ENCODE data around the gene MAMLD1.

The MAMLD1 gene

DNA sequence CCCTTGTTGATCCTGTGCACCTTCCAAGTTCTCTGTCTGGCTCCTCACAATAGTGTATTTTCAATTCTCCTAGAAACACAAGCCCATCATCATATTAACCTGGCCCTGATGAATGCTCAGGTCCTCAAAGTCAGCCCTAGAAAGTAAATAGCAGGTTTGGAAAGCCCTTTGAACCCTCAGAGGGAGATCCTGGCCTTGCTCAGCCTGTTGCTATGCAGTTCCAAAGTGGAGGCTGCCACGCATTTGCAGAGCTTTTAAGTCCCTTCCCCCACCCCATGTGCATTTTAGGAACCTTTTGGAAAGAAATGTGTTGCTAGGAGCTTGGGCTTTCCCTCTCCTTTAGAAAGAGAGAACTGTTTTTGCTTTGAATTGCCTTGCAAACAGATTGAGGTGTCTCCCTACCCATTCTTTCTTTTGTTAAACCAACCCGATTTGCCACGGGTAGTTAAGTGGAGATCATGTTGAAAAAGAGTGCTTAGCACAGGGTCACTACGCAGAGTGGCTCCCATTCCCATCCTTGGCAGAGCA lies 12.2 kb downstream of the MAMLD1 start:
- no peak overlapping the region for H2BK15ac ChIP-seq (ENCODE audit: low read depth, poor library complexity, severe bottlenecking)
- H3K27me3 ChIP-seq (ENCODE audit: control insufficient read depth in 1 of 2, insufficient read depth in 1 of 2, low read length in 2 of 2) = peaks cover 0 to 21% of the 10 kb centered on the region in 2 experiments
- H3K18ac ChIP-seq (ENCODE audit: low read depth in 1 of 2, low read length in 2 of 2) = no peak overlapping the region
- no peak overlapping the region for H3K4me3 ChIP-seq (ENCODE audit: insufficient read depth in 1 of 2, low read depth in 1 of 2, low read length in 2 of 2)
- H3K14ac ChIP-seq (ENCODE audit: low read length in 2 of 2) = no peak overlapping the region
- no peak overlapping the region for H2AK5ac ChIP-seq (ENCODE audit: low read length, severe bottlenecking)
- H2BK12ac ChIP-seq (ENCODE audit: low read length in 2 of 2) = no peak overlapping the region
- H3K27ac ChIP-seq (ENCODE audit: low read length, poor library complexity, severe bottlenecking) = no peak overlapping the region
- WGBS = 32% methylated on average over 2 of the region's 4 CpGs
- no peak for DNase-seq
- no peak overlapping the region for H3K4me2 ChIP-seq (ENCODE audit: low read length, poor library complexity, severe bottlenecking)
- no peak overlapping the region for H2BK5ac ChIP-seq (ENCODE audit: low read depth, low read length, poor library complexity, severe bottlenecking)
- H4K8ac ChIP-seq (ENCODE audit: low read length) = no peak overlapping the region
- no peaks in the 10 kb centered on the region for H3K9me3 ChIP-seq (ENCODE audit: control insufficient read depth, low read length)
- no peak overlapping the region for H3K23ac ChIP-seq (ENCODE audit: low read length in 2 of 2)
- H3K79me1 ChIP-seq (replicated peaks; ENCODE audit: low read length, poor library complexity, severe bottlenecking) = peaks cover 10% of the 10 kb centered on the region
- H4K91ac ChIP-seq (ENCODE audit: low read length) = no peak overlapping the region
- H3K9ac ChIP-seq (ENCODE audit: low read length) = no peak overlapping the region
- no peak overlapping the region for H3K4ac ChIP-seq (ENCODE audit: low read depth in 1 of 2, low read length in 2 of 2)
- H3K4me1 ChIP-seq (ENCODE audit: control insufficient read depth, insufficient read depth, low read depth, low read length) = peaks cover 3% of the 10 kb centered on the region
- H2AFZ ChIP-seq (ENCODE audit: low read depth, low read length) = no peak overlapping the region
- no peaks in the 10 kb centered on the region for H3K36me3 ChIP-seq (ENCODE audit: control insufficient read depth in 1 of 2, insufficient read depth in 2 of 2, low read depth in 1 of 2, low read length in 2 of 2)
- H2BK120ac ChIP-seq (ENCODE audit: low read depth, low read length) = no peak overlapping the region

GRCh38 chrX:150377005-150377404 lies 13.9 kb downstream of the MAMLD1 start:
- Histone ChIP-seq H3K18ac (ENCODE audit: low read depth in 1 of 2, low read length in 2 of 2) (no peak overlapping the region), H3K27me3 (ENCODE audit: control insufficient read depth in 1 of 2, insufficient read depth in 1 of 2, low read length in 2 of 2) (peaks cover 0 to 18% of the 10 kb centered on the region in 2 experiments), H3K36me3 (ENCODE audit: control insufficient read depth in 1 of 2, insufficient read depth in 2 of 2, low read depth in 1 of 2, low read length in 2 of 2) (no peaks in the 10 kb centered on the region), H2AFZ (ENCODE audit: low read depth, low read length) (no peak overlapping the region), H4K91ac (ENCODE audit: low read length) (no peak overlapping the region), H2BK12ac (ENCODE audit: low read length in 2 of 2) (no peak overlapping the region), H3K4ac (ENCODE audit: low read depth in 1 of 2, low read length in 2 of 2) (no peak overlapping the region), H3K23ac (ENCODE audit: low read length in 2 of 2) (no peak overlapping the region), H3K14ac (ENCODE audit: low read length in 2 of 2) (no peak overlapping the region), H3K79me1 (replicated peaks; ENCODE audit: low read length, poor library complexity, severe bottlenecking) (peaks cover 6% of the 10 kb centered on the region), H3K4me1 (ENCODE audit: control insufficient read depth, insufficient read depth, low read depth, low read length) (peaks cover 3% of the 10 kb centered on the region), H2BK15ac (ENCODE audit: low read depth, poor library complexity, severe bottlenecking) (no peak overlapping the region), H2BK5ac (ENCODE audit: low read depth, low read length, poor library complexity, severe bottlenecking) (no peak overlapping the region), H3K9me3 (ENCODE audit: control insufficient read depth, low read length) (no peaks in the 10 kb centered on the region), H2AK5ac (ENCODE audit: low read length, severe bottlenecking) (no peak overlapping the region), H3K27ac (ENCODE audit: low read length, poor library complexity, severe bottlenecking) (no peak overlapping the region), H4K8ac (ENCODE audit: low read length) (no peak overlapping the region), H3K4me3 (ENCODE audit: insufficient read depth in 1 of 2, low read depth in 1 of 2, low read length in 2 of 2) (no peak overlapping the region), H3K9ac (ENCODE audit: low read length) (no peak overlapping the region), H3K4me2 (ENCODE audit: low read length, poor library complexity, severe bottlenecking) (no peak overlapping the region), H2BK120ac (ENCODE audit: low read depth, low read length) (no peak overlapping the region)
- no peak for DNase-seq
- 100% methylated on average over 2 of the region's 3 CpGs for WGBS

- Histone ChIP-seq H3K14ac (ENCODE audit: low read length in 2 of 2) (no peak overlapping the region), H3K4me2 (ENCODE audit: low read length, poor library complexity, severe bottlenecking) (no peak overlapping the region), H2BK12ac (ENCODE audit: low read length in 2 of 2) (no peak overlapping the region), H2BK120ac (ENCODE audit: low read depth, low read length) (no peak overlapping the region), H3K4ac (ENCODE audit: low read depth in 1 of 2, low read length in 2 of 2) (no peak overlapping the region), H3K36me3 (ENCODE audit: control insufficient read depth in 1 of 2, insufficient read depth in 2 of 2, low read depth in 1 of 2, low read length in 2 of 2) (no peaks in the 10 kb centered on the region), H2AFZ (ENCODE audit: low read depth, low read length) (no peak overlapping the region), H4K91ac (ENCODE audit: low read length) (no peak overlapping the region), H3K18ac (ENCODE audit: low read depth in 1 of 2, low read length in 2 of 2) (no peak overlapping the region), H3K27ac (ENCODE audit: low read length, poor library complexity, severe bottlenecking) (no peak overlapping the region), H3K23ac (ENCODE audit: low read length in 2 of 2) (no peak overlapping the region), H2AK5ac (ENCODE audit: low read length, severe bottlenecking) (no peak overlapping the region), H3K27me3 (ENCODE audit: control insufficient read depth in 1 of 2, insufficient read depth in 1 of 2, low read length in 2 of 2) (peaks cover 0 to 15% of the 10 kb centered on the region in 2 experiments), H3K9ac (ENCODE audit: low read length) (no peak overlapping the region), H3K9me3 (ENCODE audit: control insufficient read depth, low read length) (no peaks in the 10 kb centered on the region), H3K4me3 (ENCODE audit: insufficient read depth in 1 of 2, low read depth in 1 of 2, low read length in 2 of 2) (no peak overlapping the region), H2BK15ac (ENCODE audit: low read depth, poor library complexity, severe bottlenecking) (no peak overlapping the region), H3K79me1 (replicated peaks; ENCODE audit: low read length, poor library complexity, severe bottlenecking) (peaks cover 3% of the 10 kb centered on the region), H2BK5ac (ENCODE audit: low read depth, low read length, poor library complexity, severe bottlenecking) (no peak overlapping the region), H3K4me1 (ENCODE audit: control insufficient read depth, insufficient read depth, low read depth, low read length) (no peaks in the 10 kb centered on the region), H4K8ac (ENCODE audit: low read length) (no peak overlapping the region)
- DNase-seq = no peak
- no CpG with 5 or more reads among the region's 1 CpG for whole genome bisulfite sequencing
Observed at GRCh38 chrX:150405006-150405405, 41.9 kb downstream of the MAMLD1 start.

GRCh38 chrX:150405576-150405975 lies 42.5 kb downstream of the MAMLD1 start:
- Histone ChIP-seq H3K9me3 (ENCODE audit: control insufficient read depth, low read length) (no peaks in the 10 kb centered on the region), H2BK5ac (ENCODE audit: low read depth, low read length, poor library complexity, severe bottlenecking) (no peak overlapping the region), H3K23ac (ENCODE audit: low read length in 2 of 2) (no peak overlapping the region), H2AFZ (ENCODE audit: low read depth, low read length) (no peak overlapping the region), H3K14ac (ENCODE audit: low read length in 2 of 2) (no peak overlapping the region), H3K27me3 (ENCODE audit: control insufficient read depth in 1 of 2, insufficient read depth in 1 of 2, low read length in 2 of 2) (peaks cover 0 to 15% of the 10 kb centered on the region in 2 experiments), H3K79me1 (replicated peaks; ENCODE audit: low read length, poor library complexity, severe bottlenecking) (peaks cover 3% of the 10 kb centered on the region), H2AK5ac (ENCODE audit: low read length, severe bottlenecking) (no peak overlapping the region), H4K8ac (ENCODE audit: low read length) (no peak overlapping the region), H3K27ac (ENCODE audit: low read length, poor library complexity, severe bottlenecking) (no peak overlapping the region), H2BK120ac (ENCODE audit: low read depth, low read length) (no peak overlapping the region), H2BK12ac (ENCODE audit: low read length in 2 of 2) (no peak overlapping the region), H2BK15ac (ENCODE audit: low read depth, poor library complexity, severe bottlenecking) (no peak overlapping the region), H3K4me1 (ENCODE audit: control insufficient read depth, insufficient read depth, low read depth, low read length) (no peaks in the 10 kb centered on the region), H3K4me2 (ENCODE audit: low read length, poor library complexity, severe bottlenecking) (no peak overlapping the region), H3K9ac (ENCODE audit: low read length) (no peak overlapping the region), H3K36me3 (ENCODE audit: control insufficient read depth in 1 of 2, insufficient read depth in 2 of 2, low read depth in 1 of 2, low read length in 2 of 2) (no peaks in the 10 kb centered on the region), H3K4ac (ENCODE audit: low read depth in 1 of 2, low read length in 2 of 2) (no peak overlapping the region), H4K91ac (ENCODE audit: low read length) (no peak overlapping the region), H3K4me3 (ENCODE audit: insufficient read depth in 1 of 2, low read depth in 1 of 2, low read length in 2 of 2) (no peak overlapping the region), H3K18ac (ENCODE audit: low read depth in 1 of 2, low read length in 2 of 2) (no peak overlapping the region)
- no peak for DNase-seq
- 50% methylated on average over 2 of the region's 4 CpGs for WGBS
